NCI-H69 (cell line): Measurements from ENCODE around the gene FAM110D.

Experiments used
- DNase-seq: peaks from one replicate; lab custom pipeline; 2025; lab: John Stamatoyannopoulos, UW

FAM110D gene

DNA sequence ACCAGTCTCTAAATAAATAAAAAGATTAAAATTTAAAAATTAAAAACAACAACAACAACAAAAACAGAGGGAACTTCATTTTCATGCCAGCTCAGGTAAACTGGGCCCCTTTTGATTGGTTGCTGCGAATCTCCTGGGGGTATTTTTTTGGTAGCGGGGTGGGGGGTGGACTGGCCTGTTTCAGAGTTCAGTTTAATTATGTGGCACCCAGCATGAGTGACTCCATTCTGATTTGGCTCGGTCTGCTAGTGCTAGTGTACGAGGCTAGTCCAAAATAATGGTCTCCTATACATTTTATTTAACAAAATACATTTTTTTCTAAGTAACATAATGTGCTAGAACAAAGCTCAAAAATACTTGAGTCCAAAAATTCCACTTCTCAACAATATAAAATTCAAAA, 29.1 kb upstream of the FAM110D start:
- no peak for DNase-seq

DNA sequence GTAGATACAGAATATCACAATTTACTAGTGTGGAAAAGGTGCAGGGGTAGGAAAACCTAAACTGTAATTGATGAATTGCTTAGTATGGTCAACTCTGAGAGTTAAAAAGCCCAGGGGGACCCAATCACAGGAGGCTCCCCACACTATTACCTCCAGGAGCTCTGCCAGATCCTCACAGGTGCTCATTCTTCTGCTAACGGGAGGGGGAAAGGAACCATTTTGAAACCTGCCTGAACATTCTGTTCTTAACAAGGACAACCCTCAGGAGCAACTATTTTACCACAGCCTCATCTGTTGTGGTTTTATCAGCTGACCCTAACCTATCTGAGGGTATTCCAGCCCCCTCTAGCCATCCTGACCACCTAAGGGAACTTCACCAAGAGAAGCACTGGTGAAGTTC, 28.2 kb upstream of the FAM110D start:
- DNase-seq = no peak

DNA sequence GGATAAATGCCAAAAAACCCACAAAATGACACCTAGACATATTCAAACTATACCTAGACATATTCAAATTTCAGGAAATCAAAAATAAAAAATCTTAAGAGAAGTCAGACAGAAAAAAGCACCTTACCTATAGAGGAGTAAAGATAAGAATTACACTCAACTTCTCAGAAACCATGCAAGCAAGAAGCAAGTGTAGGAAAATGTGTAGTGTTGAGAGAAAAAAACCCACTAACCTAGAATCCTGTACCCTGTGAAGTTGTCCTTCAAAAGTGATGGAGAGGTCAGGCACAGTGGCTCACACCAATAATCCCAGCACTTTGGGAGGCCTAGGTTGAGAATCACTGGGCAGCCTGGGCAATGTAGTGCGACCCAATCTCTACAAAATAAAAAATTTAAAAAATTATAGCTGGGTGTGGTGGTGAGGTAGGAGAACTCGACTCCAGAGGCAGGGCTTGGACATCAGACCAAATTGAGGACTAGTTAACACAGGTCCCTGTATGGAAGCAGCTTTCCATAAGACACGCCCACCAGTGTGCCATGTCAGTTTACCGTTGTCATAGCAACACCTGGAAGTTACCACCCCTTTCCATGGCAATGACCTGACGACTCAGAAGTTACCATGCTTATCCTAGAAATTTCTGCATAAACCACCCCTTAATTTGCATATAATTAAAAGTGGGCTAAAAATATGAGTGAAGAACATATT, 26.6 kb upstream of the FAM110D start:
- DNase-seq = no peak

DNA sequence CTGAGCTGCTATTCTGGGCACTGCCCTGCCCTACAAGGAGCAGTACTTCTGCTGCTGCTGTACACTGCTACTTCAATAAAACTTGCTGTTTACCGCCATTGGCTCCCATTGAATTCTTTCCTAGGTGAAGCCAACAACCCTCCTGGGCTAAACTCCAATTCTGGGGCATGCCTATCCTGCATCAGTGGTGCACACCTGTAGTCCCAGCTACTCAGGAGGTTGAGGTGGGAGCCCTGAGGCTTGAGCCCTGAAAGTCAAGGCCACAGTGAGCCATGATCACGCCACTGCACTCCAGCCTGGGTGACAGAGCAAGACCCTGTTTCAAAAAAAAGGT, 26.1 kb upstream of the FAM110D start:
- DNase-seq = no peak

DNA sequence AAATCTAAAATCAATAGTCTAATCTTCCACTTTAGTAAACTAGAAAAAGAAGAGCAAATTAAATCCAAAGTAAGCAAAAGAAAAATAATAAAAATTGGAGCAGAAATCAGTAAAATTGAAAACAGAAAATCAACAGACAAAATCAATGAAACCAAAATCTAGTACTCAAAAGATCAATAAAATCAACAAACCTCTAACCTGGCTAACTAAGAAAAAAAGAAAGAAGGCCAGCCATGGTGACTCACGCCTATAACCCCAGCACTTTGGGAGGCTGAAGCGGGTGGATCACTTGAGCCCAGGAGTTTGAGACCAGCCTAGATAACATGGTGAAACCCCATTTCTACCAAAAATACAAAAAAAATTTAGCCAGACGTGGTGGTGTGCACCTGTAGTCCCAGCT, 24.4 kb upstream of the FAM110D start:
- no peak for DNase-seq

DNA sequence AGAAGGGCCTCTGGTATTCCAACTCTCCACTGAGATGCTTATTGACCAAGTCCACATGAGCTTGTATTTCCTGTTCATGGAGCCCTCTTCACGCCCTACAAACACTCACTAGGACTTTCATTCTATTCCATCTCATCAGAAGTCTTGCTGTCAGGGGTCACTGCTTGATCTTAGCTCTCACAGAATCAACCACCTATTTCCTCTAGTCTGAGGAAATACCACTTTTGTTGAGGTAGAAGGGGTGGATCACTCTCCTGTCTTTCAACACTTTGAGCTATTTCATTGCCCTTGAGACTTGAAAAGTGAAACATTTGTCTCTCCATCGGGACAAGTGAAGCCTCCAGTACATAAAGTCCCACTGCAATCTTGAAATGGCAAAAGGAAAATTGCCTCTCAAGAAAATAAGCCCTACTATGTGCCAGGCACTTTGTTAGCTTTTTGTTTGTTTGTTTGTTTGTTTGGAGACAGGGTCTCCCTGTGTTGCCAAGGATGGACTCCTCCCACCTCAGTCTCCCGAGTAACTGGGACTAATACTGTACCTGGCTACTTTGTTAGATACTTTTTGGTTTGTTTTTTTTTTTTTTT, 19.8 kb upstream of the FAM110D start:
- DNase-seq = no peak

DNA sequence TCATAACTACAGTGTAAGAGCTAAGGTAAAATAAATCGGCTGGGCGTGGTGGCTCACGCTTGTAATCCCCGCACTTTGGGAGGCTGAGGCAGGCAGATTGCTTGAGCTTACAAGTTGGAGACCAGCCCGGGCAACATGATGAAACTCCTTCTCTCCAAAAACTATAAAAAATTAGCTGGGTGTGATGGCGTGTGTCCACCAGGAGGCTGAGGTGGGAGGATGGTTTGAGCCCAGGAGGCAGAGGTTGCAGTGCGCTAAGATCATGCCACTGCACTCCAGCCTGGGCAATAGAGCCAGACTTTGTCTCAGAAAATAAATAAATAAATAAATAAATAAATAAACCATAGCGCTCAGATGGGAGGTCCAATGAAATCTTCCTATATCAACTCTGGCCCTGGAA, 16.7 kb upstream of the FAM110D start:
- no peak for DNase-seq

DNA sequence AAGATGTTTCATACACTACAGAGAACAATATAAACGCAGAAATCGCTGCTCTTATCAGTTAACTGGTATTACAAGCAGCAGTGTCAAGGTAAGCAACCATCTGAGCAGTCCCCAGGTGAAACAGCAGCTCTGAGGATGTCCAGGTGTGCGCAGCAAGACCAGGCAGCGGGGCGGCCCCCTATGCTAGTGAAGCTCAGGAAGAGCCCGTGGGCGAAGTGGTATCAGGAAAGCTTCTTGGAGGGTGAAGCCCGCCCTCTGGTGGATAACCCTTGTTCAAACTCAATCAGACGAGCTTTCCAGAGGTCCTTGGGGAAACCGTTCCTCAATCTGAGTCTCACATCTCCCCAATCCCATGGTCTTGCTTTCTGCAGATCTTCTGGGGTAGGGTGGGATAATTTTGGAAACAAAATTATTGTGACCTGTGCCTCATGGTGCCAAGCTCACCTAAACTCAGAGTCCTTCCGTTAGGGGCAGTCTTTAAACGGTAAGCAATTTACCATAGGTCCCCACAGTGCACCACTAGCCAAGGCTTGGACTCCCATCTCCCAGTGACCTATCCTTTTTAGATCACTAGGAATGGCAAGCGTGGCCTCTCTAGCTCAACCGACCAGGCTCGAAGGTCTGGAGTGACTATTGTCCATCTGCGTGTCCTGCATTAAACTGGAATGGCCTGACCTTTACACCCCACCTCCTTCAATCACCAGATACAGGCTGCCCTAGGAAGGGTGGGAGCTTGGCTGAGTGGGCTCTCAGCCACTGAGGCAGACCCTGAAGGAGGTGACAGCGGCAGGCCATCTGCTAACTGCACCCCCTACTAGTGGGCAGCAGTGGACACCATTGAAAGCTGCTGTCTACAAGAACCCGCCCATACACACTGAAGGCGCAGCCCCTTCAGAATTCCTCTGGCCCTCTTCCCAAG, 13.6 kb upstream of the FAM110D start:
- DNase-seq = peak; percentile 91

DNA sequence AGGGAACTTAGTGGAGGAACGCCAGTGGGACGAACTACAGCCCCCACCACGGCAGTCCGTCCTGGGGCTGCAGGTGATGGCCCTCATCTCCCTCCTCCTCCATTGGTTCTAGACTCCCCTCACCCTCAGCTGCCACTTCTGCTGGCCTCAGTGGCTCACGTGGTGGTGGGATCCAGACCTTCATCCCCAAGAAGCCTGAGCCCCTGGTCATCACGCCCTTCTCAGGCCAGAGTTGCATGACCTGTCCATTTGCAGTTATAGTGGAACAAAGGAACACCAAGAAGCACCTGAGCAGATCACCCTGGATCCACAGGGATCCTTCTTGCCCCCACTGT, 13.0 kb upstream of the FAM110D start:
- DNase-seq = no peak

DNA sequence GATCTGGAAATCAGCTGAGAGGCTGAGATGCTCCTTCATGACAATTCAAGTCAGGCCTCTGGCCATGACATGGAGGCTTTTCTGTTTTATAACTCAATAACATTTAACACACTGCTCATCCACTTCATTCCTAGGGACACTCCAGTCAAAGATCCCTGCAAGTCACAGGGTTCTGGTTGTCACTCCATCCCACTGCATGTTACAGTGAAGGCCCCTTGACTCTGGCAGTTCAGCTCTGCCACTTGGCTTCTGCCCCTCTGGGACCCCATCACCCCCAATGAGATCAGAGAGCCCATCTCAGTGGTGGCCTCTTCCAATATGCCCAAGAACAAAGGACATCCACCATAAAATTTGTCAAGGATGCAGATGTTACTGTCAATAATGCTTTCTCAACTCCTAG, 10.0 kb upstream of the FAM110D start:
- DNase-seq = no peak

DNA sequence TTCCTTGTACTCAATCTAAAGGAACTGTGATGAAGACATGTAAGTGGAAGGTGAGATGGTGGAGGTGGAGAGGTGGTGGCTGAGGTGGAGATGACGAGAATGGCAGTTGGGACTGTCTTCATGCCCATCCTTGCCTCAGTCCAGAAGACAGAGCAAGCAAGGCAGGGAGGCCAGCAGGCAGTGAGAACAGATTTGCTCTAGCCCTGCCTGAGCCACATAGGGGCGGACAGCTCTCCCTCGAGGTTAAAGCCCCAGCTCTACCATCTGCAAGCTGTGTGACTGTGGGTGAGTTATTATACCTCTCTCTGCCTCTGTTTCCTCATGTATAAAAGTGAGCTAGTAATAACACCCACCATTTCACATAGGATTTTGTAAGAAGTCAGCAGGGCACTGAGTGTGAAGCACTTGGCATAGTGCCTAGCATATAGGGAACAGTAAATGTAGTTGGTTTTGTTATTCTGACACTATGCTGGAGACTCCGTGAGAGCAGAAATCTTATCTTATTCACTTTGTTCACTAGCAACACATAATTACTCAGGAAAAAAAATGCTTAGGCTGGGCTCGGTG, 4.8 kb upstream of the FAM110D start:
- DNase-seq = no peak

DNA sequence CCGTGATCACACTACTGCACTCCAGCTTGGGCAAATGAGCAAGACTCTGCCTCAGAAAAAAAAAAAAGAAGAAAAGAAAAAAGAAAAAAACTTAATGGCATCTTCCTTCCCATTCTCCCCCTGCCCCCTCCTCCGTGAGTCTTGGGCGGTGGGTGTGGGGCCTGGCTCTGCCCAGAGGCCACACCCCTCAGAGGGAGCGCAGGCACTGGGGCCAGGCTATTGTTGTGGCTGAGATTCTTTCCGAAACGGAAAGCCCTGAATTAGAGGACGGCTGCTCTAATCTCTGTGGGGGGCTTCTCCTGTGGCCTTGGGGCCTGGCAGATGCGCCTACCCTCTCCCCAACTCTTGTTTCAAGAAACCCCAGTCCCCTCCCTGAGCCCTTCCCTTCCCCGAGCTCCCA, 4.1 kb upstream of the FAM110D start:
- DNase-seq = no peak

DNA sequence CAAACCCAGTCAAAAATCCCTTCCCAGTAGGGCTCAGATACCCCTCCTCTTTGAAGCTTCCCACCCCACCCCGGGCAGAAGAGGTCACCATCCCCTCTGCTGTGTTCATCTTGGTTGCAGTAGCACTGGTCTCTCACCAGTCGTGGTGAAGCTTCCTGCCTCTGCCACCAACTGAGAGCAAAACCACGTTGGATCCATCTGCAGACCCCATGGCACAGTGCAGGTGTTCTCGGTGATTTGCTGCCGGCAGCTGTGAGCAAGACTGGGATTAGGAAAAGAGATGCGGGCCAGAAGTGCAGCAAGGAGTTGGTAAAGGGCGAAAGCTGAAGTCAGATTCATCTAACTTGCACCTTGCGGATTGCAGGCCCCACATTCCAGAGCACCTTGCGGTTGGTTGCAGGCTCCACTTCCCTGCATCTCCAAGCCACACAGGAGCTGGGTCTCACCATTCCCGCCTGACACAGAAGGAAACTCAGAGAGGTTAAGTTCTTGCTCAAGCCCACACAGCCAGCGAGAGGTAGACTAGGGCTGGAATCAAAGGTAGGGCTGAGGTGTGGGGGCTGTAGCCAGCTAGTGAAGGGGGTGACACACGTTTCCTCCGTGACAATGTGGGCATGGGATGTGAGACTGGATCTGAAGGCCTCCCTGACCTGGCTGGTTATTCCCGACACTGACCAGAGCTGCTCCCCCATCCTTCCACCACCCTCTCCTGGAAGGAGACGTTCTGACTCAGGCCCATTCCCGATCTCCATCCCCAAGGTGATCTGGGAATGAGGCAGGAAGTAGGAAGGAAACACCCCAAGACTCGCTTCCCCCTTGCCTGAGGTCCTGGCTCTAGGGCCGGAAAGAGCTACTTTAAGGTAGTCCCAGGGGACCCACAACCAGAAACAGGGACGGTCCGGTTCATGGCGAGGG, 3.3 kb upstream of the FAM110D start:
- no peak for DNase-seq

DNA sequence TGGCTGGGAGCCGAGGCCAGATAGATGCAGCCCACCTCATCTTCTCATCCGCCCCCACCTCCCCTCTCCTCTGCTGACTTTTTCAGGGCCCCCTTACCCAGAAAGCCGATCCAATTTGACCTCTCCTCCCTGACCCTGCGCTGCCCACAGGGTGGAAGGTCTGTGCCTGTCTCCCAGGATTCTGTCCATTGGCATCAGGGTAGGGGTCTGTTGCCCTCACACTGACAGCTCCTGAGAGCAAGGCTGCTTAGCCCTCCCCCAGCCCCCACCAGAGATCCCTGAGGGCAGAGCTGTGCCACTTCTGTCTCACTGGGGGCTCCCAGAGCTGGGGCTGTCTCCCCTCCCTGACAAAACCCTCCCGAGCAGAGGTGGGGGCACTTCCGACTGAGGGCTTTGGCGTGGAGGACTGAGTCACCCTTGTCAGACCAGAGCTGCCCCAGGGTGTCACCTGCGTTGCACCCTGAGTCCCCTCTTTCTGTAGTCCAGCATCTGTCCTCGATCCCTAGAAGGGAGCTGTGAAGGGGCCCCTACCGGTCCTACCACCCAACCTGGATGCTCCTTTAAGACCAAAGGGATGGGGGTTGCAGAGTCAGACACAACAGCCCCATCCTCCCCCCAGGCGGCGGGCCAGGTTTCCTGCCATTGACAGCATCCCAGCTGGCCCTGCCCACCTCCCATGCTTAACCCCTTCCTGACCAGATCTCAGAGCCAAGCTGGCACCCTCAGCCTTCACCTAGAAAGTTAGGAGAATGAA, 2.4 kb upstream of the FAM110D start:
- peak; percentile 68 for DNase-seq

DNA sequence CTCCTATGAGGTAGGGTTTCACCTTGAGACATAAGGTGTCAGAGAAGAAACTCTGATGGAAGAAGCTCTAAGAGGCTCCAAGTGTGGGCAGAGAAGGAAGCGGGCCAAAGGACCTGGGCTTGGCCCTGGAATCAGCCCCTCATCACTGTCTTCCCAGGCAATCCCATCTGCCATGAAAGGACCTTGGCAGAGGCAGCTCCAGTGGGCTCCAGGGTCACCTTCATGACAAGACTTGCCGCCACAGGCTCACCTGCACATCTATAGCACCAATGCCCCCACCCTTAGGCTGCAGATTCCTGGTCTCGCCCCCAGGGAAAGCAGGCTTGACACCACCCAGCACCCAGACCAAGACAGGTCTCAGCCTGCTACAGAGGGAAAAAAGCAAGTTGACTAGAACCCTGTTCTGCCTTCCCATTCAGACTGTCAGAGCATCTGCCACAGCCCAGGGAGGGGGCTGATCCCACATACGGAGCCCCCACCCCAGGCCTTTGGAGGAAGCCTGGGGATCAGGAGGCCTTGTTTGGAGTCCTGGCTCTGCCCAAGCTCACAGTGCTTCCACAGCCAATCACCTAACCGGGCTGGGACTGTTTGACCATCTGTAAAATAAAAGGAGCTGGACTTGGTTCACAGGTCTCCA, 490 bp upstream of the FAM110D start:
- DNase-seq = no peak

DNA sequence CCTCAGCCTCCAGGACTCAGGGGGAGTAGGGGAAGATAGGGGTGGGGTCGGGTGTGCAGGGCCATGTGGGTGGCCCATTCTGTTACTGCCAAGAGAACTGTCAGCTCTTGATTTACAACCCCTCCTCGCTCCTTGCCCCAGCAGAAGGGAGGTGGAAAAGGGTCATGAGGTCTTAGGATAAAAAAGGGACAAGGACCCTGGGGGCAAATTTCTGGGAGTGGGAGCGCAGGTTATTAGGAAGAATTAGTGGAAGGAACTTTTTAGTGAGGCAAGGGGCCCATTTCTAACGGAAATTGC, 812 bp downstream of the FAM110D start:
- DNase-seq = no peak

DNA sequence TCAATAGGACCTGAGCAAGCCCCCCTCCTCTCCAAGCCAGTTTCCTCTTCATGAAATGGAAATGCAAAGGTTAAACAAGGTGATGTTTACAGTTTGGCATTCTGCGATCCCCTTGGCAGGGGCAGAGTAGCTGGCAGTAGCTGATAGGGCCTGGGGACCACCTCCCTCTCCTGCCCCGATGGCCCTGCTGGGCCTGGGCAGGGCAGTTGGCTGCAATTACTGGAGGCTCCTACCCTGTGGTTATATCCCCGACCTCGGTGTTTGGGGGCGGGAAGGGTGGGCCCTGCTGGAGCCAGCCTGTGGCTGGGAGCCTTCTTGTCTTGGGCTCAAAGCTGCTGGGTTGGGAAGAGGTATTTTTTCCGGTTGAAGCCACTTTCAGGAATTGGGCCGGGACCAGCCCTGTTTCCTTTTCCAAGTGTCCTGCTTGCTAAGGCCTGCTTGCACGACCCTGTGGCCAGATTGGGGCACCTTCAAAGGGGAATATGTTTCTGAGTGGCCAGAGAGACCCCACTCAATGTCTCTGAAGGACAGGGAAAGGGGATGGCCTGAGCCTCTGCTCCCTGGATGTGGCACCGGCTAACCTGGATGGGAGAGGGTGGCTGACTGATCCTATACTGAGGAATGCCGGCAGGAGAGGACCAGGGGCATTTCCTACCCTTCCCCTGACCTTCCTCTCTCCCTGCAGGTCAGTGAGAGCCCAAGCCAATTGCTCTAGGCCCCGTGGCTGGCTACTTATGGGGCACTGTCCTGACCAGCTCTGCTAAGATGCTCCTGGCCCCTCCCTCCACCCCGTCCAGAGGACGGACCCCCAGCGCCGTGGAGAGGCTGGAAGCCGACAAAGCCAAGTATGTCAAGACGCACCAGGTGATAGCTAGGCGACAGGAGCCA, 1.9 kb downstream of the FAM110D start:
- DNase-seq = no peak

DNA sequence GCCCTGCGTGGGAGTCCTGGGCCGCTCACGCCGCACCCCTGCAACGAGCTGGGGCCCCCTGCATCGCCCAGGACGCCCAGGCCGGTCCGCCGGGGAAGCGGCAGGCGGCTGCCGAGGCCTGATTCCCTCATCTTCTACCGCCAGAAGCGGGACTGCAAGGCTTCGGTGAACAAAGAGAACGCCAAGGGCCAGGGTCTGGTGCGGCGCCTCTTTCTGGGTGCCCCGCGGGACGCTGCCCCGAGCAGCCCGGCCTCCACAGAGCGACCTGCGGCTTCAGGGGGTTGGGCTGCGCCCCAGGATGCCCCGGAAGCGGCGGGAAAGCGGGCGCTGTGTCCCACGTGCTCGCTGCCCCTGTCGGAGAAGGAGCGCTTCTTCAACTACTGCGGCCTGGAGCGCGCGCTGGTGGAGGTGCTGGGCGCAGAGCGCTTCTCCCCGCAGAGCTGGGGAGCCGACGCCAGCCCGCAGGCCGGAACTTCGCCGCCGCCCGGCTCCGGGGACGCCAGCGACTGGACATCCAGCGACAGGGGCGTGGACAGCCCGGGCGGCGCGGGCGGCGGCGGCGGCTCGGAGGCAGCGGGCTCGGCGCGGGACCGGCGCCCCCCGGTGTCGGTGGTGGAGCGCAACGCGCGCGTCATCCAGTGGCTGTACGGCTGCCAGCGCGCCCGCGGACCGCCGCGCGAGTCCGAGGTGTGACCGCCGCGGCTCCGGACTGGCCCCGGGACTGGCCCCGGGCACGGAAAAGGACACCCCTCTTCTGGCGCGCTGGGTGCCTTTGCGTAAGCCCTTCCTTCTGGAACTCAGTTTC, 2.7 kb downstream of the FAM110D start:
- DNase-seq = peak; percentile 70

DNA sequence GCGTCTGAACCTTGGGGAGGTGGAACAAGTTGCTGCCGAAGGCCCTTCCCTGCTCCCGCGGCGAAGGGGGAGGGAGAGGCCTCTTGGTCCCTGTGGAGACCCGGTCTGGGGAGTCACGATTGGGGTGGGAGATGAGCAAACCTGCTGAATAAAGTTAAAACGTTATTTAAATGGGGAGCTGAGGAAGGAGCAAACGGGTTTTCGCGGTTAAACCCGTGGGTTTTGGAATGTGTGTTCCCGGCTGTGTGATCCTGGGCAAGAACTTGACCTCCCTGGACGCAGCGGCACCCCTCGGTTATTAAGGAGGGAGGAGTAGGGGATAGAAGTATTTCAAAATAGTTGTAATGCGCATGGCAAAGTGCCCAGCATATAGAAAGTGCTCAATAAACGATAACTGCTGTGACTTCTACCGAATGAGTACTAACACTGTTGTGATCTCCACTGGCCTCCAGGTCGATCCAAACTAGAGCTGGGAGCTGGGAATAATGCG, 3.4 kb downstream of the FAM110D start:
- no peak for DNase-seq
